PFSK-1 (cell line): ENCODE measurements around the gene PPM1L.

Experiments used
- FOXP2 ChIP-seq: optimal IDR thresholded peaks from 2 replicates; pipeline ENCODE3; 2011; ENCODE audit warnings: borderline replicate concordance, control low read depth, inconsistent platforms; ENCODE audit not compliant: insufficient read depth; ENCODE audit errors: extremely low read length, extremely low read depth
- POLR2AphosphoS5 ChIP-seq: IDR thresholded peaks from 2 replicates; pipeline ENCODE4 v1.6.1; 2012; ENCODE audit warnings: low read depth, mild to moderate bottlenecking, control low read depth, low read length, moderate library complexity
- REST ChIP-seq, 2 experiments: IDR thresholded peaks; 2 replicates each; pipeline versions ENCODE4 v1.6.1 to v1.8.0; 2011 to 2012; ENCODE audit warnings: low read depth in 2 of 2, low read length in 2 of 2, control low read depth in 1 of 2, inconsistent platforms in 1 of 2, mild to moderate bottlenecking in 1 of 2, moderate library complexity in 1 of 2; ENCODE audit not compliant: insufficient read depth in 1 of 2
- SIN3A ChIP-seq: IDR thresholded peaks from 2 replicates; pipeline ENCODE4 v1.6.1; 2012; ENCODE audit warnings: mild to moderate bottlenecking, low read length, moderate library complexity, borderline replicate concordance; ENCODE audit not compliant: insufficient read depth

- no peak for TF ChIP-seq REST (IDR thresholded peaks at IDR 0.05; ENCODE audit: insufficient read depth in 1 of 2, low read depth in 2 of 2, low read length in 2 of 2)
- TF ChIP-seq POLR2AphosphoS5 = no peak
- no peak for TF ChIP-seq FOXP2
- no peak for TF ChIP-seq SIN3A
Observed at GRCh38 chr3:160820022-160820421, 64.0 kb downstream of the PPM1L start.
